ENCODE data around the gene ARHGEF19. TPM values are rescaled to one million over a fixed set of nuclear protein-coding genes. Genes with fewer than 3 reads are reported as not detected.

The ARHGEF19 gene
- total and polyA plus RNA-seq, 2 of the 13 experiments (the other 11 are each of a cell fraction or from before 2014, with no cell fraction given), result 1.7 to 1.8 TPM

DNA sequence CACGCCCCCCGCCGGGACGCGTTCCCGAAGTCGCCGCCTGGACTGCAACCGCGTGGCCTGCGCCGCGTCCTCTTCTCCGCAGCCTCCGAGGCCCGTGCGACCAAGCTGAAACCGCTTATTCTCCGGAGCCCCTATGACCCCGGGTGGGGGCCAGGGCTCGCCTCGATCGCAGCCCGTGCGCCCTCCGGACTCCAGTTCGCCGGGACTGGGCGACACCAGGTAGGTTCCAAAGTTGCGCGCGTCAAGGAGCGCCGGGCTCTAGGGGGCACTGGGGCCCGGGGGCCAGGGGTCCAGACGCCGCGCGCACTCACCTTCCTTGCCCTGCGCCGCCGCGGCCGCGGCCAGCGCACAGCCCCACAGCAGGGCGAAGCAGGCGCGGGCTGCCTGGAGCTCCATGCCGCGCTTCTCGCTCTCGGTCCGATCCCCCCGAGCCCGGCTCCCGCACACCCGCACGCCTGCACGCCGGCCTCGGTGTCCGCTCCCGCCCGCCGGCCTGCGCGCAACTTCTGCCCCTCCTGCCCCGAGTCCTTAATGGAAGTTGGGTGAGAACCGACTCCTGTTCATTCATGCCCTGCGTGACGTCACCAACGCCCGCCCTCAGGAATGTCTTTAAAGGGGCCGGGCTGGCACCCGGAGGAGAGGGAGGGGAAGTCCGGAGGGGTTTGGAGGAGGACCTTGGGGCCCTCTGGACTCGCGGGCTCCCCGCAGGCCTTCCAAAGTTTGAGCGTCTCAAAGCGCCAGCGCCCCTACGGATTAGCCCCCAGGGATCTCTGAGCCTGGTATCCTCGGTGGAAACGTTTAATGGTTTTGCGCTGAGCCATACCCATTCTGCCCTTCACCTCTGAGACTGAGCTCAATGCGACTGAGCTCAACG lies 56.7 kb downstream of the ARHGEF19 start, which contains the start of gene EPHA2 (continued):
- TF ChIP-seq, protein P1, sequence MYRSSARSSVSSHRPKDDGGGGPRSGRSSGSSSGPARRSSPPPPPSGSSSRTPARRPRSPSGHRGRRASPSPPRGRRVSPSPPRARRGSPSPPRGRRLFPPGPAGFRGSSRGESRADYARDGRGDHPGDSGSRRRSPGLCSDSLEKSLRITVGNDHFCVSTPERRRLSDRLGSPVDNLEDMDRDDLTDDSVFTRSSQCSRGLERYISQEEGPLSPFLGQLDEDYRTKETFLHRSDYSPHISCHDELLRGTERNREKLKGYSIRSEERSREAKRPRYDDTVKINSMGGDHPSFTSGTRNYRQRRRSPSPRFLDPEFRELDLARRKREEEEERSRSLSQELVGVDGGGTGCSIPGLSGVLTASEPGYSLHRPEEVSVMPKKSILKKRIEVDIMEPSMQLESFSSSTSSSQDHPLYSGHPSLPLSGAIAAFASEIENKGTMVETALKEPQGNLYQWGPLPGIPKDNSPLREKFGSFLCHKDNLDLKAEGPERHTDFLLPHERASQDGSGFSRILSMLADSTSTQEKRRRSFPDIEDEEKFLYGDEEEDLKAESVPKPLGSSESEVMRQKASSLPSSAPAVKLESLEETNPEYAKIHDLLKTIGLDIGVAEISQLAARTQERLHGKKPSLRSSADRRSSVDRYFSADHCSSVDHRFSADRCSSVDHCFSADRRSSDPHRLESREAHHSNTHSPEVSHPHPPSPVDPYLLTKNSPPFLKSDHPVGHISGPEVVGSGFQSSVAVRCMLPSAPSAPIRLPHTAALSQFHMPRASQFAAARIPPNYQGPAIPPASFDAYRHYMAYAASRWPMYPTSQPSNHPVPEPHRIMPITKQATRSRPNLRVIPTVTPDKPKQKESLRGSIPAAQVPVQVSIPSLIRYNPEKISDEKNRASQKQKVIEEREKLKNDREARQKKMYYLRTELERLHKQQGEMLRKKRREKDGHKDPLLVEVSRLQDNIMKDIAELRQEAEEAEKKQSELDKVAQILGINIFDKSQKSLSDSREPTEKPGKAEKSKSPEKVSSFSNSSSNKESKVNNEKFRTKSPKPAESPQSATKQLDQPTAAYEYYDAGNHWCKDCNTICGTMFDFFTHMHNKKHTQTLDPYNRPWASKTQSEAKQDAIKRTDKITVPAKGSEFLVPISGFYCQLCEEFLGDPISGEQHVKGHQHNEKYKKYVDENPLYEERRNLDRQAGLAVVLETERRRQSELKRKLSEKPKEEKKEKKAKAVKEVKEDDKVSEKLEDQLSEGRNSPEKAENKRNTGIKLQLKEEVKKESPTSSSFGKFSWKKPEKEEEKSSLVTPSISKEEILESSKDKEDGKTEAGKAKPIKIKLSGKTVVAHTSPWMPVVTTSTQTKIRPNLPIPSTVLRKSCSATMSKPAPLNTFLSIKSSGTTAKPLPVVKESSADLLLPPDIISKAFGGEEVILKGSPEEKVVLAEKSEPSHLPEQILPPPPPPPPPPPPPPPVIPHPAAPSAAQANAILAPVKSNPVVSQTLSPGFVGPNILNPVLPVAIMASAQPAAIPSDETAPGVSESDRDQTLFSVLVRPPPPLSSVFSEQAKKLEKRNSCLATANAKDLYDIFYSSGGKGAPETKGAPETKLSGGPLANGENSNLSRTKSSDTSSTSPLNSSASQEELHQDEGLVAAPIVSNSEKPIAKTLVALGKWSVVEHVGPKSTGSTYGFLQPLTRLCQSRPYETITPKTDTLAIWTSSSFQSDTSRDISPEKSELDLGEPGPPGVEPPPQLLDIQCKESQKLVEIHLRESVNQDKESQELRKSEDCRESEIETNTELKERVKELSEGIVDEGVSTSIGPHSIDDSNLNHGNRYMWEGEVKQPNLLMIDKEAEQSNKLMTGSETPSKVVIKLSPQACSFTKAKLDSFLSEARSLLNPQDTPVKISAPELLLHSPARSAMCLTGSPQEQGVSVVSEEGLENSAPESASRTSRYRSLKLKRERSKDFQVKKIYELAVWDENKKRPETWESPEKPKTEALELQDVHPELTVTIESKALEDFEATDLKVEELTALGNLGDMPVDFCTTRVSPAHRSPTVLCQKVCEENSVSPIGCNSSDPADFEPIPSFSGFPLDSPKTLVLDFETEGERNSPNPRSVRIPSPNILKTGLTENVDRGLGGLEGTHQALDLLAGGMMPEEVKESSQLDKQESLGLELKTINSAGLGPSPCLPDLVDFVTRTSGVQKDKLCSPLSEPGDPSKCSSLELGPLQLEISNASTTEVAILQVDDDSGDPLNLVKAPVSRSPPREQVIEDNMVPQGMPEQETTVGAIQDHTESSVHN (CRISPR knock-in tag; IDR thresholded peaks at IDR 0.05), result no peak; the same call in 1 of the 2 replicates
- TF ChIP-seq HOXA7 (CRISPR knock-in tag; IDR thresholded peaks at IDR 0.05) (no peak), ZNF317 (CRISPR knock-in tag; IDR thresholded peaks at IDR 0.05) (no peak), RFX5 (IDR thresholded peaks at IDR 0.05; ENCODE audit: low read depth, low read length) (peak; percentile 66; the same call in 1 of the 2 replicates), ZNF616 (CRISPR knock-in tag; IDR thresholded peaks at IDR 0.05; ENCODE audit: low read depth) (no peak)
- TF ChIP-seq, protein P2, sequence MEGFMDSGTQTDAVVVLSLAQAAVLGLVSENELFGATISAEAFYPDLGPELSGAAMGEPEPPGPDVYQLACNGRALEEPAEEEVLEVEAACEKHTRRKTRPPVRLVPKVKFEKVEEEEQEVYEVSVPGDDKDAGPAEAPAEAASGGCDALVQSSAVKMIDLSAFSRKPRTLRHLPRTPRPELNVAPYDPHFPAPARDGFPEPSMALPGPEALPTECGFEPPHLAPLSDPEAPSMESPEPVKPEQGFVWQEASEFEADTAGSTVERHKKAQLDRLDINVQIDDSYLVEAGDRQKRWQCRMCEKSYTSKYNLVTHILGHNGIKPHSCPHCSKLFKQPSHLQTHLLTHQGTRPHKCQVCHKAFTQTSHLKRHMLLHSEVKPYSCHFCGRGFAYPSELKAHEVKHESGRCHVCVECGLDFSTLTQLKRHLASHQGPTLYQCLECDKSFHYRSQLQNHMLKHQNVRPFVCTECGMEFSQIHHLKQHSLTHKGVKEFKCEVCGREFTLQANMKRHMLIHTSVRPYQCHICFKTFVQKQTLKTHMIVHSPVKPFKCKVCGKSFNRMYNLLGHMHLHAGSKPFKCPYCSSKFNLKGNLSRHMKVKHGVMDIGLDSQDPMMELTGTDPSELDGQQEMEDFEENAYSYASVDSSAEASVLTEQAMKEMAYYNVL (CRISPR knock-in tag; IDR thresholded peaks at IDR 0.05; ENCODE audit: borderline replicate concordance), result 0 out of 2 replicates have a peak, but pooled peaks have one; percentile 20
- TF ChIP-seq, protein P3, sequence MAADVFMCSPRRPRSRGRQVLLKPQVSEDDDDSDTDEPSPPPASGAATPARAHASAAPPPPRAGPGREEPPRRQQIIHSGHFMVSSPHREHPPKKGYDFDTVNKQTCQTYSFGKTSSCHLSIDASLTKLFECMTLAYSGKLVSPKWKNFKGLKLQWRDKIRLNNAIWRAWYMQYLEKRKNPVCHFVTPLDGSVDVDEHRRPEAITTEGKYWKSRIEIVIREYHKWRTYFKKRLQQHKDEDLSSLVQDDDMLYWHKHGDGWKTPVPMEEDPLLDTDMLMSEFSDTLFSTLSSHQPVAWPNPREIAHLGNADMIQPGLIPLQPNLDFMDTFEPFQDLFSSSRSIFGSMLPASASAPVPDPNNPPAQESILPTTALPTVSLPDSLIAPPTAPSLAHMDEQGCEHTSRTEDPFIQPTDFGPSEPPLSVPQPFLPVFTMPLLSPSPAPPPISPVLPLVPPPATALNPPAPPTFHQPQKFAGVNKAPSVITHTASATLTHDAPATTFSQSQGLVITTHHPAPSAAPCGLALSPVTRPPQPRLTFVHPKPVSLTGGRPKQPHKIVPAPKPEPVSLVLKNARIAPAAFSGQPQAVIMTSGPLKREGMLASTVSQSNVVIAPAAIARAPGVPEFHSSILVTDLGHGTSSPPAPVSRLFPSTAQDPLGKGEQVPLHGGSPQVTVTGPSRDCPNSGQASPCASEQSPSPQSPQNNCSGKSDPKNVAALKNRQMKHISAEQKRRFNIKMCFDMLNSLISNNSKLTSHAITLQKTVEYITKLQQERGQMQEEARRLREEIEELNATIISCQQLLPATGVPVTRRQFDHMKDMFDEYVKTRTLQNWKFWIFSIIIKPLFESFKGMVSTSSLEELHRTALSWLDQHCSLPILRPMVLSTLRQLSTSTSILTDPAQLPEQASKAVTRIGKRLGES (CRISPR knock-in tag; IDR thresholded peaks at IDR 0.05; ENCODE audit: borderline replicate concordance), result no peak
- TF ChIP-seq, protein P4, sequence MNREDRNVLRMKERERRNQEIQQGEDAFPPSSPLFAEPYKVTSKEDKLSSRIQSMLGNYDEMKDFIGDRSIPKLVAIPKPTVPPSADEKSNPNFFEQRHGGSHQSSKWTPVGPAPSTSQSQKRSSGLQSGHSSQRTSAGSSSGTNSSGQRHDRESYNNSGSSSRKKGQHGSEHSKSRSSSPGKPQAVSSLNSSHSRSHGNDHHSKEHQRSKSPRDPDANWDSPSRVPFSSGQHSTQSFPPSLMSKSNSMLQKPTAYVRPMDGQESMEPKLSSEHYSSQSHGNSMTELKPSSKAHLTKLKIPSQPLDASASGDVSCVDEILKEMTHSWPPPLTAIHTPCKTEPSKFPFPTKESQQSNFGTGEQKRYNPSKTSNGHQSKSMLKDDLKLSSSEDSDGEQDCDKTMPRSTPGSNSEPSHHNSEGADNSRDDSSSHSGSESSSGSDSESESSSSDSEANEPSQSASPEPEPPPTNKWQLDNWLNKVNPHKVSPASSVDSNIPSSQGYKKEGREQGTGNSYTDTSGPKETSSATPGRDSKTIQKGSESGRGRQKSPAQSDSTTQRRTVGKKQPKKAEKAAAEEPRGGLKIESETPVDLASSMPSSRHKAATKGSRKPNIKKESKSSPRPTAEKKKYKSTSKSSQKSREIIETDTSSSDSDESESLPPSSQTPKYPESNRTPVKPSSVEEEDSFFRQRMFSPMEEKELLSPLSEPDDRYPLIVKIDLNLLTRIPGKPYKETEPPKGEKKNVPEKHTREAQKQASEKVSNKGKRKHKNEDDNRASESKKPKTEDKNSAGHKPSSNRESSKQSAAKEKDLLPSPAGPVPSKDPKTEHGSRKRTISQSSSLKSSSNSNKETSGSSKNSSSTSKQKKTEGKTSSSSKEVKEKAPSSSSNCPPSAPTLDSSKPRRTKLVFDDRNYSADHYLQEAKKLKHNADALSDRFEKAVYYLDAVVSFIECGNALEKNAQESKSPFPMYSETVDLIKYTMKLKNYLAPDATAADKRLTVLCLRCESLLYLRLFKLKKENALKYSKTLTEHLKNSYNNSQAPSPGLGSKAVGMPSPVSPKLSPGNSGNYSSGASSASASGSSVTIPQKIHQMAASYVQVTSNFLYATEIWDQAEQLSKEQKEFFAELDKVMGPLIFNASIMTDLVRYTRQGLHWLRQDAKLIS (CRISPR knock-in tag; IDR thresholded peaks at IDR 0.05), result 0 out of 2 replicates have a peak, but pooled peaks have one; percentile 48

All from HepG2 (cell line).